Body of pancreas (tissue), 4 donors: ENCODE data around the gene RINT1.
A peak's percentile ranks its signal among the peaks of the same experiment; 100 is the strongest.

Source experiments
- CTCF ChIP-seq, 7 experiments: fragments of 450-650 bp in 4 of 7; fragments of 200-600 bp in 3 of 7; sonication (generic) in 3 of 7; IDR thresholded peaks; one replicate each; pipeline ENCODE4 v1.5.1; 2016 to 2019; ENCODE audit warnings: antibody characterized with exemption in 7 of 7
- POLR2A ChIP-seq, 3 donors: fragments of 450-650 bp; IDR thresholded peaks; one replicate each; pipeline ENCODE4 v1.6.1; 2016; ENCODE audit warnings: antibody characterized with exemption in 3 of 3, mild to moderate bottlenecking in 2 of 3

GRCh38 chr7:105531792-105532671 lies at the start of gene RINT1:
- TF ChIP-seq CTCF (IDR thresholded peaks at IDR 0.05) (peak in 6 of 7 experiments; percentile 37 to 79 (median 67)), POLR2A (IDR thresholded peaks at IDR 0.05) (peak; percentile 91 to 98 (median 96))
